Measurements from ENCODE around the gene PLRG1. TPM values are rescaled to one million over a fixed set of nuclear protein-coding genes. Genes with fewer than 3 reads are reported as not detected.

PLRG1 gene
- total RNA-seq, 3 donors from 2014 or later (not counting 1 experiment from before 2014, with no cell fraction given), result 46.1 to 62.3 (median 54.6) TPM

- intact Hi-C loops (cut with micrococcal nuclease), result no loop called here
- no peak for DNase-seq
- Mint-ChIP-seq H3K36me3 (no peaks in the 10 kb centered on the region), H3K27me3 (ENCODE audit: low read depth in 2 of 2) (peaks cover 10 to 24% of the 10 kb centered on the region in 2 donors), H3K27ac (no peak overlapping the region), H3K9me3 (no peaks in the 10 kb centered on the region), H3K4me1 (no peaks in the 10 kb centered on the region), H3K4me3 (no peak overlapping the region)
- ATAC-seq, result no peak
- H3K9me3 ChIP-seq (ENCODE audit: control insufficient read depth, insufficient read depth, low read length), result no peaks in the 10 kb centered on the region
- no peak overlapping the region for H3K27ac ChIP-seq (ENCODE audit: low read length)
- no peak for TF ChIP-seq CTCF (IDR thresholded peaks at IDR 0.05)
- H3K4me1 ChIP-seq (ENCODE audit: control insufficient read depth, insufficient read depth, low read length), result no peaks in the 10 kb centered on the region
- no peak overlapping the region for H3K4me3 ChIP-seq (ENCODE audit: low read length)
- H3K36me3 ChIP-seq (ENCODE audit: control insufficient read depth, insufficient read depth, low read length), result no peaks in the 10 kb centered on the region
- H3K27me3 ChIP-seq (ENCODE audit: control insufficient read depth, insufficient read depth, low read length), result no peaks in the 10 kb centered on the region
- 82% methylated on average over 2 of the region's 2 CpGs for WGBS (ENCODE audit: insufficient coverage)
Observed at GRCh38 chr4:154528869-154529268, 21.3 kb downstream of the PLRG1 start.

GRCh38 chr4:154527308-154527707, 22.9 kb downstream of the PLRG1 start:
- Mint-ChIP-seq H3K27me3 (ENCODE audit: low read depth in 2 of 2) (peaks cover 12 to 34% of the 10 kb centered on the region in 2 donors), H3K9me3 (no peaks in the 10 kb centered on the region), H3K36me3 (no peaks in the 10 kb centered on the region), H3K27ac (no peak overlapping the region), H3K4me1 (no peaks in the 10 kb centered on the region), H3K4me3 (no peak overlapping the region)
- H3K27ac ChIP-seq (ENCODE audit: low read length), result no peak overlapping the region
- DNase-seq (no peak), ATAC-seq (no peak)
- TF ChIP-seq CTCF (IDR thresholded peaks at IDR 0.05), result no peak
- H3K4me1 ChIP-seq (ENCODE audit: control insufficient read depth, insufficient read depth, low read length), result no peaks in the 10 kb centered on the region
- no peak overlapping the region for H3K4me3 ChIP-seq (ENCODE audit: low read length)
- H3K27me3 ChIP-seq (ENCODE audit: control insufficient read depth, insufficient read depth, low read length), result no peaks in the 10 kb centered on the region
- H3K36me3 ChIP-seq (ENCODE audit: control insufficient read depth, insufficient read depth, low read length), result no peaks in the 10 kb centered on the region
- WGBS (ENCODE audit: insufficient coverage), result 77% methylated on average over 4 of the region's 4 CpGs
- intact Hi-C loops (cut with micrococcal nuclease), result no loop called here
- no peaks in the 10 kb centered on the region for H3K9me3 ChIP-seq (ENCODE audit: control insufficient read depth, insufficient read depth, low read length)

- Histone ChIP-seq H3K4me1 (ENCODE audit: control insufficient read depth, insufficient read depth, low read length) (no peaks in the 10 kb centered on the region), H3K9me3 (ENCODE audit: control insufficient read depth, insufficient read depth, low read length) (no peaks in the 10 kb centered on the region), H3K27me3 (ENCODE audit: control insufficient read depth, insufficient read depth, low read length) (no peaks in the 10 kb centered on the region), H3K36me3 (ENCODE audit: control insufficient read depth, insufficient read depth, low read length) (no peaks in the 10 kb centered on the region), H3K27ac (ENCODE audit: low read length) (no peak overlapping the region), H3K4me3 (ENCODE audit: low read length) (no peak overlapping the region)
- Mint-ChIP-seq H3K4me1 (no peaks in the 10 kb centered on the region), H3K36me3 (no peaks in the 10 kb centered on the region), H3K4me3 (no peak overlapping the region), H3K27ac (no peak overlapping the region), H3K9me3 (no peaks in the 10 kb centered on the region), H3K27me3 (ENCODE audit: low read depth in 2 of 2) (peaks cover 12 to 43% of the 10 kb centered on the region in 2 donors)
- ATAC-seq (no peak), DNase-seq (no peak)
- intact Hi-C loops (cut with micrococcal nuclease), result no loop called here
- 13% methylated on average over 2 of the region's 2 CpGs for WGBS (ENCODE audit: insufficient coverage)
- no peak for TF ChIP-seq CTCF (IDR thresholded peaks at IDR 0.05)
Observed at GRCh38 chr4:154526151-154526550, 24.0 kb downstream of the PLRG1 start.

- H3K36me3 Mint-ChIP-seq, result no peaks in the 10 kb centered on the region
- H3K9me3 ChIP-seq (ENCODE audit: control insufficient read depth, insufficient read depth, low read length), result no peaks in the 10 kb centered on the region
- DNase-seq, result no peak
Observed at GRCh38 chr4:154521607-154522006, 28.6 kb downstream of the PLRG1 start.

More at GRCh38 chr4:154521607-154522006, 28.6 kb downstream of the PLRG1 start:
- no peak for TF ChIP-seq CTCF (IDR thresholded peaks at IDR 0.05)
- H3K27ac Mint-ChIP-seq, result no peak overlapping the region
- H3K27ac ChIP-seq (ENCODE audit: low read length), result no peak overlapping the region
- no peak overlapping the region for H3K4me3 ChIP-seq (ENCODE audit: low read length)
- no peak overlapping the region for H3K4me3 Mint-ChIP-seq
- no peaks in the 10 kb centered on the region for H3K9me3 Mint-ChIP-seq
- no peak for ATAC-seq
- no peaks in the 10 kb centered on the region for H3K27me3 ChIP-seq (ENCODE audit: control insufficient read depth, insufficient read depth, low read length)
- H3K4me1 Mint-ChIP-seq, result no peaks in the 10 kb centered on the region
- H3K4me1 ChIP-seq (ENCODE audit: control insufficient read depth, insufficient read depth, low read length), result no peaks in the 10 kb centered on the region
- H3K36me3 ChIP-seq (ENCODE audit: control insufficient read depth, insufficient read depth, low read length), result no peaks in the 10 kb centered on the region
- intact Hi-C loops (cut with micrococcal nuclease), result no loop called here
- peaks cover 8 to 59% of the 10 kb centered on the region in 2 donors for H3K27me3 Mint-ChIP-seq (ENCODE audit: low read depth in 2 of 2)

Measured in natural killer cell (primary cell).